Chondrocyte (in vitro differentiated cells): ENCODE data around the gene JMJD6. TPM values are rescaled to one million over a fixed set of nuclear protein-coding genes. Genes with fewer than 3 reads are reported as not detected.
A peak's percentile ranks its signal among the peaks of the same experiment; 100 is the strongest.

ENCODE experiments used
- DNase-seq: peaks from one replicate; pipeline ENCODE4 v3.0.0; 2021; ENCODE audit warnings: mixed read lengths, low spot score
- H3K27ac Mint-ChIP-seq: one replicate; pipeline ENCODE4 v1.8.0; 2021; ENCODE audit warnings: mild to moderate bottlenecking, moderate library complexity, mixed read lengths; ENCODE audit not compliant: unreplicated experiment
- H3K27me3 Mint-ChIP-seq: 2 replicates; pipeline ENCODE4 v1.8.0; 2021; ENCODE audit warnings: low read depth, mixed read lengths
- H3K36me3 Mint-ChIP-seq: 2 replicates; pipeline ENCODE4 v1.8.0; 2021; ENCODE audit warnings: low read depth, mixed read lengths
- H3K4me1 Mint-ChIP-seq: 2 replicates; pipeline ENCODE4 v1.8.0; 2021; ENCODE audit warnings: low read depth, mild to moderate bottlenecking, mixed read lengths
- H3K4me3 Mint-ChIP-seq: one replicate; pipeline ENCODE4 v1.8.0; 2021; ENCODE audit warnings: mild to moderate bottlenecking, moderate library complexity, mixed read lengths; ENCODE audit not compliant: unreplicated experiment
- H3K9me3 Mint-ChIP-seq: 2 replicates; pipeline ENCODE4 v1.8.0; 2021; ENCODE audit warnings: low read depth, mixed read lengths
- total RNA-seq: library from RNA; stranded (reverse); gene quantifications from 3 replicates; pipeline ENCODE4 v1.2.1, GENCODE V29; 2021
- TF ChIP-seq, protein P1 (sequence below): fragments of 200-600 bp; sonication (generic); IDR thresholded peaks from 2 replicates; pipeline ENCODE4 v1.5.0; 2021; ENCODE audit warnings: antibody characterized with exemption, mild to moderate bottlenecking, moderate library complexity

Gene JMJD6
- total RNA-seq, 1 donor from 2014 or later: 27.2 TPM

- no peak overlapping the region for H3K27ac Mint-ChIP-seq
- H3K4me3 Mint-ChIP-seq: no peak overlapping the region
- TF ChIP-seq, protein P1, sequence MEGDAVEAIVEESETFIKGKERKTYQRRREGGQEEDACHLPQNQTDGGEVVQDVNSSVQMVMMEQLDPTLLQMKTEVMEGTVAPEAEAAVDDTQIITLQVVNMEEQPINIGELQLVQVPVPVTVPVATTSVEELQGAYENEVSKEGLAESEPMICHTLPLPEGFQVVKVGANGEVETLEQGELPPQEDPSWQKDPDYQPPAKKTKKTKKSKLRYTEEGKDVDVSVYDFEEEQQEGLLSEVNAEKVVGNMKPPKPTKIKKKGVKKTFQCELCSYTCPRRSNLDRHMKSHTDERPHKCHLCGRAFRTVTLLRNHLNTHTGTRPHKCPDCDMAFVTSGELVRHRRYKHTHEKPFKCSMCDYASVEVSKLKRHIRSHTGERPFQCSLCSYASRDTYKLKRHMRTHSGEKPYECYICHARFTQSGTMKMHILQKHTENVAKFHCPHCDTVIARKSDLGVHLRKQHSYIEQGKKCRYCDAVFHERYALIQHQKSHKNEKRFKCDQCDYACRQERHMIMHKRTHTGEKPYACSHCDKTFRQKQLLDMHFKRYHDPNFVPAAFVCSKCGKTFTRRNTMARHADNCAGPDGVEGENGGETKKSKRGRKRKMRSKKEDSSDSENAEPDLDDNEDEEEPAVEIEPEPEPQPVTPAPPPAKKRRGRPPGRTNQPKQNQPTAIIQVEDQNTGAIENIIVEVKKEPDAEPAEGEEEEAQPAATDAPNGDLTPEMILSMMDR: no peak
- peaks cover 44% of the 10 kb centered on the region for H3K36me3 Mint-ChIP-seq
- no peak for DNase-seq
- no peaks in the 10 kb centered on the region for H3K9me3 Mint-ChIP-seq
- H3K27me3 Mint-ChIP-seq: no peaks in the 10 kb centered on the region
- H3K4me1 Mint-ChIP-seq: peaks cover 32% of the 10 kb centered on the region
Observed at GRCh38 chr17:76722279-76722678, 4.1 kb downstream of the JMJD6 start.

- Mint-ChIP-seq H3K27ac (peak overlapping the region; percentile 59), H3K9me3 (no peaks in the 10 kb centered on the region), H3K4me1 (peaks cover 37% of the 10 kb centered on the region), H3K4me3 (no peak overlapping the region), H3K27me3 (no peaks in the 10 kb centered on the region), H3K36me3 (peaks cover 45% of the 10 kb centered on the region)
- TF ChIP-seq, protein P1: no peak
- no peak for DNase-seq
Observed at GRCh38 chr17:76721463-76721862, 4.9 kb downstream of the JMJD6 start.

DNA sequence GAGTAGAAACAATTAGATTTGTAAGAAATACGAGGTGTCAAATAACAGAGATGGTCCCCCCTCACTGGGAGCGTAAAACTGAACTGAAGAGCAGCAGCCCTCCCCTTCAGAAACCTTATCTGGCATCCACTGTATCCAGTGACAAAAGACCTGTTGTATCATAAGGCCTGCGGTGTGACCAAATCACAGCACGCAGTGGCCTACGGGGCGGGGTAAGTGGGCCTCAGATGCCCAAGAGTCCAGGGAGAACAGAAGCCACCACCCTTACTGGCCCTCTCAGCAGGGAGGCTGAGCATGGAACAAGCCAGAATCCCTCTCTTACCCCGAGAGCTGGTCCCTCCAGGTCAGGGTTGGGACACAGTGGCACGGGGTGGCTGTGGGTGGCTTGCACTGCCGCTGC lies 5.5 kb downstream of the JMJD6 start:
- no peaks in the 10 kb centered on the region for H3K9me3 Mint-ChIP-seq
- H3K4me1 Mint-ChIP-seq: peaks cover 42% of the 10 kb centered on the region
- no peak overlapping the region for H3K4me3 Mint-ChIP-seq
- H3K36me3 Mint-ChIP-seq: peaks cover 46% of the 10 kb centered on the region
- no peak for DNase-seq
- TF ChIP-seq, protein P1: no peak
- H3K27ac Mint-ChIP-seq: no peak overlapping the region
- no peaks in the 10 kb centered on the region for H3K27me3 Mint-ChIP-seq

GRCh38 chr17:76720211-76720610 lies 6.2 kb downstream of the JMJD6 start:
- Mint-ChIP-seq H3K4me1 (peaks cover 43% of the 10 kb centered on the region), H3K9me3 (no peaks in the 10 kb centered on the region), H3K27ac (no peak overlapping the region), H3K36me3 (peaks cover 48% of the 10 kb centered on the region), H3K4me3 (no peak overlapping the region), H3K27me3 (no peaks in the 10 kb centered on the region)
- TF ChIP-seq, protein P1: no peak
- no peak for DNase-seq

DNA sequence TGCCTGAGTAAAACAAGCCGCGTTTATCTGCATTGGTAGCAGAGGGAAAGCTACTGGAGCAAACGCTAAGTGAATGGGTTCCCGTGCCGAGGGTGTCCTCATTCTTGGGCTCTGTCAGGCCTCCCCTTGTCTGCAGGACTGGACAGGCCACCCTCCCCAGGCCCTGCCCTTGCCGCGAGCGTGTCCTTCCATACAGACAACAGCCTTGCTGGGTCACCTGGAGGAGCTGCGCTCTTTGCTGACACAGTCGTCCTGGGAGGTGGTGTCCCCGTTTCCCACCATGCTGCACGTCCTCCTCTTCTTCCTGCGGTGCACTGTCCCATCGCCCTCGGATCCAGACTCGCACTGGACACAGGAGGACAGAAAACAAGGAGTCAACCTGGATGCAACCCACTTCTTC lies 7.9 kb downstream of the JMJD6 start:
- Mint-ChIP-seq H3K4me1 (peaks cover 39% of the 10 kb centered on the region), H3K27ac (no peak overlapping the region), H3K27me3 (no peaks in the 10 kb centered on the region), H3K9me3 (no peaks in the 10 kb centered on the region), H3K4me3 (no peak overlapping the region), H3K36me3 (peaks cover 52% of the 10 kb centered on the region)
- TF ChIP-seq, protein P1: no peak
- no peak for DNase-seq
